ENCODE data around the gene EIF2S2.

DNA sequence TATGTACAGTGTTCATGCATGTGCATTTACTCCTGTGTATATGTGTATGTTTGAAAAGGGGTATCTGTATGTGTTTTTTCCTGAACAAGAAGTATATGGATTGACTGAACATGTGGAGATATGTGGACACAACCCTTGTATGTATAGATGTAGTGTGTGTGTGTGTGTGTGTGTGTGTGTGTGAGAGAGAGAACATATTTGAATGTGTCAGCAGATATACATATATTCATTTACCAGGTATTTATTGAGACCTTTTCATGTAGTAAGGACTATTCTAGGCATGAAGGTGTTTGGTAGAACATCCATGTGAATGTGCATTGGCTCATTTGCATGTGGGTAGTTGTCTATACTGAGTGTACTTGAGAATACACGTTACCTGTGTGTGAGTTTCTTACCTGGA, 39.3 kb downstream of the EIF2S2 start:
- TF ChIP-seq YY1 (IDR thresholded peaks at IDR 0.05; ENCODE audit: insufficient read depth, insufficient read length) (no peak), ZNF274 (IDR thresholded peaks at IDR 0.05; ENCODE audit: low read depth, low read length) (no peak), SUZ12 (IDR thresholded peaks at IDR 0.05; ENCODE audit: extremely low read depth, insufficient read depth, insufficient read length) (no peak)
